GM21381 (cell line): ENCODE results near the gene P3H2.

Experiments used
- ATAC-seq: cut with Tn5 transposase; IDR thresholded peaks from one replicate; pipeline ENCODE4 v1.9.1; 2021; ENCODE audit warnings: mild to moderate bottlenecking, moderate library complexity; ENCODE audit not compliant: unreplicated experiment

P3H2 gene

DNA sequence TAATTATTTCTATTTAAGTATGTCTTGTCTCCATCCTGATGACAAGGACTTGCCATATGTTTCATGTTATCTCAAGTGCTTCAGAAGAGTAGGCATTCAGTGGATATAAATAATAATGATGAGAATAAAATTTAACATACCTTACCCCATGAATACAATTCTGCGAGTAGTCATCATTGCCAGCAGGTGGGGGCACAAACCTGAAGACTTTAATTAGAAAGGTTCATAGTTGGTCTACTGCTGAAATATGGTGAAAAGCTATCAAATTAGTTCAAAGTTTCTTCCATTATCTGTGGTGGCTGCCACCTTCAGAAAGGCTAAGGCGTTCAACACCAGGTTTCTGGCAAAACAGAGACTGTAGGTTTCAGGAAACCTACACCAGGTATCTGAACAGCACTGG is 100.9 kb downstream of the P3H2 start:
- no peak for ATAC-seq

- ATAC-seq, result no peak
Measured at GRCh38 chr3:190019006-190019405, 101.7 kb downstream of the P3H2 start.

DNA sequence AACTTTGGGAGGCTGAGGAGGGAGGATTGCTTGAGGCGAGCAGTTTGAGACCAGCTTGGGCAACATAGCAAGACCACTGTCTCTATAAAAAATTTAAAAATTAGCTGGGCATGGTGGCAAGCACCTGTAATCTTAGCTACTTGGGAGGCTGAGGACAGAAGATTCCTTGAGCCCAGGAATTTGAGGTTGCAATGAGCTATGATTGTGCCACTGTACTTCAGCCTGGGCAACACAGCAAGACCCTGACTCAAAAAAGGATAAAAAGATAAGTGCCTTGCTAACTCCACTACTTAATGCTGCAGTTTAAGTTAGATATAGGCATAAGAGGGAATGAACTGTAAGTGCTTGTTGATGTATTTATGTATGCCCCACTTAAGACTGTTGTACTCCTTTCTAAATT is 102.2 kb downstream of the P3H2 start:
- ATAC-seq, result no peak

- no peak for ATAC-seq
Measured at GRCh38 chr3:190017521-190018288, 103.0 kb downstream of the P3H2 start.

DNA sequence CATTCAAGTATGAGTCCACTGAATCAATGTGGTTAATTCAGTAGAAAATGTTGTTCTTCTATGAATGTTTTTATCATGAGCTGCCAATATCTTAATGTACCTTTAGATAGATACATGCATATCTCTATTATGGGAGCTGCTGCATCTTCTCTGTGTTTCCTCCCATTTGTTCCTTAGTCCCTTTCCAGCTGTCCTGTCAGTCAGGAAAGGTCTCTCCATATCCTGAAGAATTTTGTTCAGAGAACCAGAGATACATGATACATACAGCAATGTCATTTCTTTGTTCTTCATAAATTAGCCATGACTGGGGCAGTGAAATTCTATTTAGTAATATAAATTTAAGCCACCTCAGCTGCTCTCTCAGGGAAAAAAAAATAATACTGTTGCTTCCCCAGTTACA is 103.7 kb downstream of the P3H2 start:
- ATAC-seq, result no peak

GRCh38 chr3:190014940-190015339 is 105.8 kb downstream of the P3H2 start:
- ATAC-seq, result no peak

- no peak for ATAC-seq
Measured at GRCh38 chr3:190013943-190014924, 106.5 kb downstream of the P3H2 start.

- no peak for ATAC-seq
Measured at GRCh38 chr3:190012784-190013183, 107.9 kb downstream of the P3H2 start.

GRCh38 chr3:190012314-190012782 is 108.3 kb downstream of the P3H2 start:
- no peak for ATAC-seq

GRCh38 chr3:190010486-190010885 is 110.2 kb downstream of the P3H2 start:
- no peak for ATAC-seq

DNA sequence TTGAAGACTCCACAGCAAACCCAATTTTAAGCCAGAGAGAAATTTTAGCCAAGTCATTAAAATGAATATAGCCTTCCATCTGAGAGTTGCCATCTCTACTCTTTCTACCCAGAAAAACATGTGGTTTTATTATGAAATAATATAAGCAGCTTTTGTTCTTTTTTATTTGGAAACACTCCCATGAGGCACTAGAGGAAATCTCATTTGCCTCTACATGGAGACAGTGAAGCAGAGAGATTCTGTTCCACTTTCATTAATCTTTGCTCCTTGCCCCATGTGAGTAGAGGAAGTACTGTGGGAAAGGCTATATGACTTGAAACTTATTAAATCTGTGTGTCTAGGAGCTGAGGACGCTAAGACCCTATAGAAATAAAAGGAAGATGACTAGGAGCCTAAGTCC is 111.1 kb downstream of the P3H2 start:
- no peak for ATAC-seq

GRCh38 chr3:190008432-190008831 is 112.3 kb downstream of the P3H2 start:
- ATAC-seq, result no peak

- ATAC-seq, result no peak
Measured at GRCh38 chr3:190005343-190006113, 115.2 kb downstream of the P3H2 start.

DNA sequence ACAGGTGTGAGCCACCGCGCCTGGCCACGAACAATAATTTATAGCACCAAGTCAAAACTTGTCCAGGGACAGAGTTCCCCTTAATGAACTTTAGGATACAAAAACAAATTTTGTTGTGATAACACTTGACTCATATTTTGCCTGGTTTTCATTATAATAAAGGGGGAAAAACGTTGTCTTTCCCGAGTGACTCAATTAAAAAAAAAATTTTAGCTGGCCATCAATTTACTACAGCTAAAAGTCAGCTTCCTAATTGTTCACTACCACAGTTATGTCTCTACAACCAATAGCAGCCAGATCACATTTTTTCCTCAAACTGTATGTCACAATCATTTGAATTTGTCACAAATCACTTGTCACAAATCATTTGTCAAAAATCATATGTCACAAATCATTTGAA is 116.0 kb downstream of the P3H2 start:
- ATAC-seq, result no peak

- no peak for ATAC-seq
Measured at GRCh38 chr3:190003681-190004123, 117.0 kb downstream of the P3H2 start.

DNA sequence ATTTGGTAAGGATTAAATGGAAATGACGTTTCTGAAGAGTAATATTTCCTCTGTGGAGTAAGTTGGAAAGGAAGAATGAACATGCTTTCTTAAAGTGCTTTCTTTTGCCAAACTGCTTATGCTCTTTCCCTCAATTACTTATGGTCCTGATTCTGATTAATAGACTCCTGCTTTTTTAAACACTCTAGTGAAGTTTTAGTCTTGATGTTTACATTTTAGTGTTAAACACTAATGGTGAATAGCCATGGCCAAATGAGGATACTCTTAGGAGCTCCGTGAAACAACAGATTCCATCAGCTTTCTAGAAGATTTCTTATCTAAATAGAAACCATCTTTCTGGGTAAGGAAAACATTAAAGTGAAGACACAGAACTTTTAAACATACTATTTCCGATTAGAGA is 117.6 kb downstream of the P3H2 start:
- no peak for ATAC-seq

DNA sequence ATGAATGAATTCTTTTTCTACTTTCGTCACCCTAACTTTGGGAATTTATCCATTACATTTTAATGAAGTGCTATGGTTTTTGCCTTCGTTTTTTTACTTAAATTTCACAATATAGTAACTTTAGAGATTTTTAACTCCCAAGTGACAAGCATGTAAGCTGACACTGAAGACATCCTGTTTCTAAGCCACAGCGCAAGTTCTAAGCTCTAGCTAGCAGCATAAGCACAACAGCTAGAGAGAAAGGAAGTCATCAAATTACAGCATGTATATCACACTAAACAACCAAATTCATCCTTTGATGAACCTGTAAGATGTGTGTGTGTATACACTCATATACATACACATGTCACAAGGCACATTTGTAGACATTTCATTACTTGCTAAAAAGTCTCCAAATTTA is 119.3 kb downstream of the P3H2 start:
- ATAC-seq, result no peak

GRCh38 chr3:190000861-190001196 is 119.9 kb downstream of the P3H2 start:
- no peak for ATAC-seq

GRCh38 chr3:190000187-190000860 is 120.4 kb downstream of the P3H2 start:
- ATAC-seq, result no peak

DNA sequence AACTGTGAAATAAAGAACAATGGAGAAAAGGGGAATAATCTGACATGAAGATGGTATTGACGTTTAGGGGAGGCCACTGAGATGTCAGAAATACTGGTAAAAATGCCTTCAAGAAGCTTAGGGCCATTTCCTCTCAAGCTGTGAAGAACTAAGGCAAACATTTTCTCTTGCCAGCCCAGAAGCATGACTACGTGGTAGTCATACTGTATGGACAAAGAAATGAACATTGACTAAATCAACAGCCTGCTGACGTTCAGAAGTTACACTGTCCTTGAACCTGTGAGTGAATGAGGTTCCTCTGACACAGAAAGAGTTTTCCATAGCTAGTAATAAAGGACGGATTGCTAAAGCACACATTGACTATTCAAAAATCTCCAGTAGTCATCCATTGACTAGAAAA is 121.0 kb downstream of the P3H2 start:
- no peak for ATAC-seq

GRCh38 chr3:189995129-189995528 is 125.6 kb downstream of the P3H2 start:
- ATAC-seq, result no peak
